GM23248 (cell line): Measurements from ENCODE around the gene KMT2B.

Experiments
- EZH2 ChIP-seq: fragments of 200-600 bp; sonication (generic); IDR thresholded peaks from 2 replicates; pipeline ENCODE4 v1.6.1; 2018; ENCODE audit warnings: antibody characterized with exemption, mild to moderate bottlenecking; ENCODE audit not compliant: insufficient read depth, poor library complexity, severe bottlenecking
- EZH2phosphoT487 ChIP-seq: fragments of 200-600 bp; sonication (generic); IDR thresholded peaks from 2 replicates; pipeline ENCODE4 v1.6.1; 2018; ENCODE audit warnings: antibody characterized with exemption, moderate library complexity, mild to moderate bottlenecking, low read depth; ENCODE audit not compliant: insufficient read depth

GRCh38 chr19:35779033-35779432 is 61.2 kb downstream of the KMT2B start:
- no peak for TF ChIP-seq EZH2
- TF ChIP-seq EZH2phosphoT487 = no peak
